ENCODE measurements around the gene C1orf35.
A peak's percentile ranks its signal among the peaks of the same experiment; 100 is the strongest.

The C1orf35 gene

DNA sequence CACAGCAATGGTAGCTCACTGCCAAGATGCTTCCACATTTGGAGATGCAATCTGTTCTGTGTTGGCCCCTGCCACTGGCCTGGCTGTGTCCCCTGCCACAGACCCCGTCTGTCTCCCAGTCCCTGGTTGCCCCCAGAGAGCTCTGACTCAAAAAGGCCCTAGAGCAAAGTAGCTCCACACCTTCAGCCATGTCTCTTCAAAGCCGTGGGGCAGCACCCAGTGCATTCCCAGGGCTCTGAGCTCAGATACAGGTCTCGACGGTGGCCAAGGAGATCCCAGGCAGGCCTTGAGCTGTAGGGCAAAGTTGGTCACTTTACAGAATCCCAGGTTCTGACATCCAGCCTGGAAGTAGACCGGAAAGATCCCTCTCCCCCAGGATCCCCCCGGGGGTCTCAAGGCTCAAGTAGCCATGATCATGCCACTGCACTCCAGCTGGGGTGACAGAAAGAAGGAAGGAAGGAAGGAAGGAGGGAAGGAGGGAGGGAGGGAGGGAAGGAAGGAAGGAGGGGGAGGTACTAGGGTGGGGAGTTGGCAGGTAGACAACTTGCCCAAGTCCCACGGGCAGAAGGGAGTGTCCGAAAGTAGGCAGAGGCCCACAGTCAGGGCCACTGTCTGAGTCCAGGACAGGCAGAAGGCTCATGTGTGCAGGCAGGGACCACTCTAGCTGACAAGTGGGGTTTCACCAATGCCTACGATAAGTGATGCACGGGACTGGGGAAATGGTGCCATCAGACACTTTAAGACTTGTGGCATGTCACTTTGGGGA, 25.4 kb downstream of the C1orf35 start:
- DNase-seq: peak in 1 of 2 experiments; percentile 14

DNA sequence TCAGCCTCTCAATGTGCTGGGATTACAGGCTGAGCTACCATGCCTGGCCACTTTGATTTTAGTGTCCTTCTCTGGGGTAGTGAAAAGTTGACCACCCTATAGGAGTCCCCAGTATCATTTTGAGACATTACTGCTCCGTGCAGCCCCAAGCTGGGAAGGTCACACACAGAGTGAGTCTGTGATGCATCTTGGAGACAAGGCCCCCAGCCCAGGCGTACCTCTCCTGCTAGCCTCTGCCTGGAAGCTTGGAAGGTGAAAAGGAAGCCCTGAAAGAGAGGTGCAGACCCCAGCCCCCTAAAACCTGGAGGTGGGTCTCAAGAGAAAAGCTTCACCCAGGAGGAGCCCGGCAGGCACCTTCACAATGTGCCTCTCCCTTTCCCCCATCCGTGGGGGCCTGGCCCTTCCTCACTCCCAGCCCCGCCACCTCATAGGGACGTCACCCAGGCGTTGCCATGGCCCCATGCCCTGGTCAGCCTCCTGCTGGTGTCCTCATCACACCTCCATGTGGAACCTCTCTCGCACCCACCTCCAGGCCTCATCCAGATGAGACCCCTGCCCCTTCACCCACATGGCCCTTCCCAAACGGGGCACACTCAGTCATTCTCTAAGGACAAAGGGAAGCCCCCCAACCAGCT, 26.2 kb downstream of the C1orf35 start:
- DNase-seq: peak in 1 of 2 experiments; percentile 9

DNA sequence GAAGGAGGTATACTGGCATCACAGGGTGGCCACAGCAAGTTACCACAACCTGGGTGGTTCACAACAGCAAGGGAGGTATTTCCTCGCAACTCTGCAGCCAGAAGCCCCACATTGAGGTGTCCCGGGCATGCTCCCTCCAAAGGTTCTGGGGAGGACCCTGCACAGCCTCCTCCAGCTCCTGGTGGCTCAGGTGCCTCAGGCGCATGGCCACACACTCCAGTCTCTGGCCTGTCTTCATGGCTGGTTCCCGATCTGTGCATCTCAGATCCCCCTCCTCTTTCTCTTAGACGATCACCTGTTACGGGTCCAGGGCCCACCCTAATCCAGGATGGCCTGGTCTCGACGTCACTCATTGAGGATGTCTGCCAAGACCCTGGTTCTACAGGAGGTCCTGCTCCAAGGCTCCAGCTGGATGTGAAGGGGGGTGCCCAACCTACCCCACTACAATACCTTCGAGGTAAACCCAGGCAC, 27.3 kb downstream of the C1orf35 start:
- peak in 1 of 2 experiments; percentile 14 for DNase-seq

DNA sequence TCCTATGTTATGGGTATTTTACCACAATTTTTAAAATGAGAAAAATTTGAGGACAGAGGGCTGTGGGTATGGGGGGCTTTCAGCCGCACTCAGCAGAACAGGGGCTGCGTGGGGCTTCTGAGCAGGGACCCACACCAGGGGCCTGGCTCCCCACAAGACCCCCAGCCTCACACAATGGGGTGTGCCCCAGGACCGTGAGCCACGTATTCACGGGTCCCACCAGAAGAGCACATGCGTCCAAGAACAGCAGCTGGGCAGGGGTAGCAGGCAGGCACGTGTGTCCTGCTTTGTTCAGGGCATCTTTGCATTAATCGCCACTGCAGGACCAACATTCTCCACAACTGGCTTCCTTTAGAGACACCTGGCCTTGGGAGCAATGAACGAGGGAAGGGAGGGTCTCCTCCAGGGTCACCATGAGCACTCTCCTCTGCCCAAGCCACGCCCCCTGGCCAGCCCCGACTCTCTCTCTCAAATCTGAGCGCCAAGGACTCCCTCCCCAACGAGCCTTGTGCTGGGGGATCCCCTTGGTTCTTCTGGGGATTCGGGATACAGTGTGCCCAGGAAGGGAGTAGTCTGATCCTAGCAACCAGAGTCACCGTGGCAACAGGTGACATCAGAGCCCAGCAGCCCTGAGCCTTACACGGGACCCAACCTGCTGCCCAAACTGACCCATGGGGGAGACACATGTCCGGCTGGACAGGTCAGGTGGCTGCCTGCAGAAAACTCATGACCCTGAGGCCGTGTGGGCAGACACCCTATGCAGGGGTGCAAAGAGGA, 28.0 kb downstream of the C1orf35 start:
- peak in 1 of 2 experiments; percentile 12 for DNase-seq

DNA sequence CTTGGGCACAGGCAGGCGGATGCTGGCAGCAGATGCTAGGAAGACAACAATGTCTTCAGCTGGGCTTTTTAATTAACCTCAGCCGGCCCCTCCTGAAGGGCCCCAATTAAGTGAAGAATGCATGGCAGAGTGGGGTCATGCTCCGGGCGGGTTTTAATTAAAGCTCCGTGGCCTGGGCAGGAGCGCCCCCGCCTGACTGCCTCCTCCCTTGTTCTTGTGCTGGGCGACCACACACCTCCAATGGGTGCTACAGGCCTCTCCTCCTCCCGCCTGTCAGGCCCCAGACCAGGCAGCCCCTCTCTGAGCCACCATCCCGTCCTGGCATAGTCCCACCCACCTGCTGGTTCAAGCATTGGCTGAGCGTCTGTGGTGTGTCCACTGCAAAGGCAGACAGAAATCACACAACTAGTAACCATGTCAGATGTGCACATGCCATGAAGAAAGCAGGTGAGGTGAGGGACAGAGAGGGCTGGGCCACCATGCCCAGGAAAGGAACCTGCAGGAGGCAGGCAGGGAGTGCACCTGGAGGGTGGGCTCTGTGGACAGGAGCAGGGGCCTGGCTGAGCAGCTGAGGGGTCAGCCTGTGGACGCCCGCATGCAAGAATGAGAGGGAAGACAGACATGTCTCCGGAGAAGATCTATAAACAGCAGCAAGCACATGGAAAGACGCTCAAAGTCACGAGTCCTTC, 29.1 kb downstream of the C1orf35 start:
- peak in 1 of 2 experiments; percentile 31 for DNase-seq

DNA sequence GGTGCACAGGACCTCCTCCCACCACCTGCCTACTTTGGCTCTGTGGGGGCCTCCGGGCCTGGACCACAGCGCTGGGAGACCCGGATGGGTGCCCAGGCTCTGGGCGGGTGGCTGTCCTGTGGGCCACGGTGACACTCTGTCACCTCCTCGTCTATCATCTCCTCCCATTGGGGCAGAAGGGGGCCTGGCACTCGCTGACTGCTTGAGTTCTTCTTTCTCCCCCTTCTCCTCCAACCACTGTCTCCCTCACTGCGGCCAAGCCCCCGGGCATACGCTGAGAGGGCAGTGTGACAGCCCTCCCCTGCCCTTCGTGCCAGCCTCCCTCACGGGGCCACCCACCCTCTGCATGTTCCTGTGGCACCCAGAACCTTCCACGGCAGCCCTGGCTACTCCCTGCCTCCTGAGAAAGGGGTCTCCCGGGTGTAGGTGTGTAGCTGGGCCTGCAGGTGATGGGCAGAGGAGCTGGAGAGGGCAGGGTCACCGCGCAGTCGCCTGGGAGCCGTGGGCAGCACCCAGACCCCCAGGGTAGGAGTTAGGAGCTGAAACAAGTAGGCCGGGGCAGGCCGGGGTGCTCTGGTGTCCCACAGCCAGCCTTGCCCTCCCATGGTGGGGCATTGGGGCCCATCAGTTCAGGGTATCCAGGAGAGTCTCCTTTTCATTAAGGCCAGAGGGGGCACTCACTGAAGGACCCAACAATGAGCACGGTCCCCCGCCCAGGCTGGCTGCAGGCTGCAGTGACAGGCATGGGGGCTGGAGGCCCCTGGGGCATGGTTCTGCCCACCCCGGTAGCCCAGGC, 29.9 kb downstream of the C1orf35 start:
- DNase-seq: no peak

DNA sequence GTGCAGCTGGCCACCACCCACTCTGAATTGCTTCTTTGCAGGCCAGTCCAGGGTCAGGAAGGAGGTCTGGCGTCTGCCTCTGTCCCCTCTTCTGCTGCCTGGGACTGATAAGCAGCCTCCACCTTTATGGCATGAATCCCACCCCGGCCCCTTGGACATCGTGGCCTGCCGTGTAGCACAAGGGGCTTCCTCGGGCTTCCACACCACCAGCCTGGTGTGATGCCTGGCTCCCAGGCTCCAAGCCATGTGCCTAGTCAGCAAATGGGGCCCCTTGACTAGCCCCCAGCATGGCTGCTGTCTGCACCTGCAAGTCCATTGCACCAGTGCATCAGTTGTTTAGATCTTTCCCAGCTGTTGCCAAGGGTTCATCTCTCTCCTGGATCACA, 30.5 kb downstream of the C1orf35 start:
- DNase-seq: no peak

DNA sequence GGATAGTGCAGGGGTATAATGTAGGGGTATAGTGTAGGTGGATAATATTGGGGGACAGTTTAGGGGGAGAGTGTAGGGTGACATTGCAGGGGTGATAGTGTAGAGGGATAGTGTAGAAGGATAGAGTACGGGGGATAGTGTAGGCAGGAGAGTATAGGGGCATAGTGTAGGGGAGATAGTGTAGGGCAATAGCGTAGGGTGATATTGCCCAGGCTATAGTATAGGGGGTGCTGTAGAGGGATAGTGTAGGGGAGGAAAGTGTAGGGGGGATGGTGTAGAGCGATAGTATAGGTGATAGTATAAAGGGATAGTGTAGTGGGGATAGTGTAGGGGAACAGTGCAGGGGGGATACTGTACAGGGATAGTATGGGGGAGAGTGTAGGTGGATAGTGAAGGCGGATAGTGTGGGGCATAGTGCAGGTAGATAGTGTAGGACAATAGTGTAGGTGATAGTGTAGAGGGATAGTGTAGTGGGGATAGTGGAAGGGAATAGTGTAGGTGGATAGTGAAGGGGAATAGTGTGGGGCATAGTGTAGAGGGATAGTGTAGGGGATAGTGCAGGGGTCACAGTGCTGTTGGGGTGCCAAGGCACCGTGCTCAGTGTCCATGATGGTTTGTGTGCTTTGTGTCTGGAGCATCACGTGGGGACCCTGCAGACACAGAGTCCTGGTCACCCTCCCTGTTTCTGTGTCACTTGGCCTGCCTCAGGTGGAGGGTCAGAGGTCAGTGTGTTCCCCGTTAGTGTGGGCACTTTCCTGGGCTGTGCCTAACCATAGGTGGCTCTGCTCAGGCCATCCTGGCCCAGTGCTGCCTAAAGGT, 31.1 kb downstream of the C1orf35 start:
- DNase-seq: no peak

DNA sequence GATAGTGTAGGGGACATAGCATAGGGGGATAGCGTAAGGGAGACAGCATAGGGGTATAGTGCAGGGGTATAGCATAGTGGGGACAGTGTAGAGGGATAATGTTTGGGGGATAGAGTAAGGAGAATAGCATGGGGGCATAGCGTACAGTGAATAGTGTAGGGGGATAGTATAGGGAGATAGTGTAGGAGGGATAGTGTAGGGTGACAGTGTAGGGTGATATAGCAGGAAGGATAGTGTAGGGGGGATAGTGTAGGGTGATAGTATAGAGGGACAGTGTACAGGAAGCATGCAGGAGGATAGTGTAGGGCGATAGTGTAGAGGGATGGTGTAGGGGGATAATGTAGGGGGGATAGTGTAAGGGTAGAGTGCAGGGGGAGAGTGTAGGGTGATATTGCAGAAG, 32.3 kb downstream of the C1orf35 start:
- no peak for DNase-seq

DNA sequence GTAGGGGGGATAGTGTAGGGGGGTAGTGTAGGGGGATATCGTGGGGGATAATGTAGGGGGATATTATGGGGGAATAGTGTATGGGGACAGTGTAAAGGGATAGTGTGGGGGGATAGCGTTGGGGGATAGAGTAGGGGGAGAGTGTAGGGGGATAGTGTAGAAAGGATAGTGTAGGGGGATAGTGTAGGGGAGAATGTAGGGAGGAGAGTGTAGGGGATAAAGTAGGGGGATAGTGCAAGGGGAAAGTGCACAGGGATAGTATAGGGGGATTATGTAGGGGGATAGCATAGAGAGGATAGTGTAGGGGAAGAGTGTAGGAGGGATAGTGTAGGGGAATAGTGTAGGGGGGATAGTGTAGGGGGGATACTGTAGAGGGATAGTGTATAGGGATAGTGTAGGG, 33.0 kb downstream of the C1orf35 start:
- no peak for DNase-seq

DNA sequence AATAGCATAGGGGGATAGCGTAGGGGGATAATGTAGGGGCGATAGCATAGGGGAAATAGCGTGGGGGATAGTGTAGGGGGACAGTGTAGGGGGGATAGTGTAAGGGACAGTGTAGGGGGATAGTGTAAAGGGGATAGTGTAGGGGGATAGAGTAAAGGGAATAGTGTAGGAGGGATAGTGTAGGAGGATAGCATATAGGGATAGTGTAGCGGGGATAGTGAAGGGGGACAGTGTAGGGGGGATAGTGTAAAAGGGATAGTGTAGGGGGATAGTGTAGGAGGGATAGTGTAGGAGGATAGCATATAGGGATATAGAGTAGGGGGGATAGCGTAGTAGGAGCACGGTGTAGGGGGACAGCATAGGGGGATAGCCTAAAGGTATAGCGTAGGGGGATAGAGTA, 34.8 kb downstream of the C1orf35 start:
- no peak for DNase-seq

DNA sequence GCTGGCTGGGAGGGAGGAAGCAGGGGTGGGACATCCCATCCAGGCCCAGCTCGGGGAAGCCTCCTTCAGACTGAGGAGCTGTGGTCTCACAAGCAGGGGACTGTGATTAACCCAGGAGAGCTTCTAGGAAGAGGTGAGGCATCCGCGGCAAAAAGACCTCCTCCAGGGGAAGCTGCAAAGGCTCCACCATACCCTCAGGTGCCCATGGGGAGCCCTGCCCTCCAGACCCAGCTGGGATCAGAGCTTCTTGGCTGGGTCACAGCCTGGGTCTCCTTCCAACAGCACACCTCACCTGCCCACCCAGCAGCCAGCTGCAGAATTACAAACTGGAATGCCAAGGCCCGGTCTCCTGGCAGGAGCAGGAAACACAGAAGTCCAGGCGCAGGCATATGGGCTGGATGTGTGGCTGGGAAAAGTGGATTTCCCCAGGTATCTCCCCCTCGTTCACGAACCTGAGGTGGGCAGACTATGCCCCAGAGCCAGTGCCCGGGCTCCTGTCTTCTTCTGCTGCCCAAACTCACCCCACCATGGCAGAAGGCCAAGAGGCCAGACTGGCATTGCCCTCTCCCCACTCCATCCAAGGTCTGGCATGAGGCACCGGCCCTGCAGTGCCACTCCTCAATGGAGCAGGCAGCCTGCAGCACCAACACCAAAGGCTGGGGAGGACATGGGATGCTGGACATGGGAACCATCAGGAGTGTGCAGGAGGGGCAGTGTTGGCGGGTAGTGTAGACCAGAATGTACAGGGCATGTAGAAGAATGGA, 36.1 kb downstream of the C1orf35 start:
- DNase-seq: peak in 1 of 2 experiments; percentile 11

DNA sequence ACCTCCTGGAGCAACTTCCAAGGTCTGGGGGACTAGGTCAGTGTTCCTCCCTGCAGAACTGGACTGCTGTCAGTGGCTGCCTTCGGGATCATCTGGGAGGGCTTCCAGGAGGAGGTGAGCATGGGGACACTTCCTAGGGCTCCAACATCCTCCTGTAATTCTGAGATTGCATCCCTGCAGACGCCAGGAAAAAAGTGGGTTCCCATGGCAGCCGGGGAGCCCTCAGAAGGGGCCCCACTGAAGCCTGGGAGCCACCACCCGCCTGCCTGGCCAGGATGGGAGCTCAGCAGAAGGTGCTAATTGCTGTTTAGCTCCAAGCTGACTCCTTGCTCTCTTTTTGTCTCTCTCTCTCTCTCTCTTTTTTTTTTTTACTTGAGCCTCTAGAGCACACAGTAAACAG, 36.7 kb downstream of the C1orf35 start:
- DNase-seq: no peak

DNA sequence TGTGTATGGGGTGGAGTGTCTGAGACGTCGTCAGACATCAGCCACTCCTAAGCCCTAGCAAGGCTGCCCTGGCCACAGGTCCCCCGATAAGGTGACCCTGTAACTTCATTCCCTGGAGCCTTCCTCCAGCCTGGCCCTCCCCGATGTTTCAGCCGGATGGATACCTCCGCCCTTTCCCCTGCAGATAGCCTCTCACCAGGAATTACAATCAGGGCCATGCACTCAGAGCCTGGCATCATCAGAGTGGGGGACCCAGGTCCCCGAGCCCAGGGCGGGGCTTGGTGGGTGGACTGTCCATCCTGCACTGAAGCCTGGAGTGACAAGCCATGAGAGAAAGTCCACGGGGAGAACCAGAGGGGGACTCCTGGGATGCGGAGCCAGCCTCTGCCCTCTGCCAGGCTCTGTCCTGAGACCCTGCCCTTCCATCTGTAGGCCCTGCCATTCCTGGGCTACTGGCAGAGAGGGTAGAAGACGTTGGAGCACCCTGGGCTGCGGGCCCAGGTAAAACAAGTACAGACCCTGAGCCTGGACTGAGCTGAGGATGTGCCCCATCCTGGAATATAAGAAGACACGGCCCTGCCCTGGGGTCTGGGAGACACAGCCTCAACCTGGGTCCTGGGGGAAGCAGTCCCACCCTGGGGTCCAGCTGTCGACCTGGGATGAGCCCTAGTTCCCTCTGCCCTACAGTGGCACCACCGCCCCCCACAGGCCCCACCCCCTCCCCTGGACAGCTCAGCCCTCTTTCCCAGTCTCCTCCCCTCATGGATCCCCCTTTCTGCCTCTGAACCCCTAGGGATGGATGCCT, 37.4 kb downstream of the C1orf35 start:
- DNase-seq: no peak

DNA sequence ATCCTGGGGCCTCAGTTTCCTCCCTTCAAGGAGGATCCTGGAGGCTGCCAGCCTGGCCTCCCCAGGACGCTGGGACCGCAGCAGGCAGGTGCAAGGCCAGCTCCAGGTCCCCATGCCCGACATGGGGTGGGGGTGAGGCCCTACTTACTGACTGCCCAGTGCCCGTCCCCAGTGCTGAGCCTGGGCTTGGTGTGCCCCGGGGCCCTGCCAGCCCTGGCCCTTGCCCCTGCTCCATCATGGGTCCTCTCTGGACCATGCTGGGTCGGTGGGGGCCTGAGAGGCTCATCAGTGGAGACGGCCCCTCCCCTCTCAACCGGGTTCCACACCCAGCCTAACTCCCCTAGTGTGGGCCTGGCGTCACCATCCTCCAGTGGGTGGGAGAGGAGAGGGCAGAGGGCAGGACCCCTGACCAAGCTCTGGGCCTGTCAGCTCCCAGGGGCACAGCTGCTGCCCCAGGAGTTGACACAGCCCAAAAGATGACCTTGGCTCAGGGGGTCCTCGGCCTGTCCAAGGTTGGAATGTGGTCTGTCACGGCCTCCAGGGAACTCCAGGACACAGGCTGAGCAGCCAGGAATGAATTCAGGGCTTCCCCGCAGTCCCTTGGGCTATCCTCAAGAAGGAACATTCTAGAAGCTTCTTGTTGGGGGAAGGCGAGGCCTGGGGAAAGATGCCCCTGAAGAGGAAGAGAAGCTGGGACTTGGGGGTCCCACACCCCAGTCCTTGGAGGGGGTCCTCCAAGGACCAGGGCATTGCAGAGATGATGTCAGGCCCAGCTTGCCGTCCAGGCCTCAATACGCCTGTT, 38.2 kb downstream of the C1orf35 start:
- DNase-seq: peak in 1 of 2 experiments; percentile 10

DNA sequence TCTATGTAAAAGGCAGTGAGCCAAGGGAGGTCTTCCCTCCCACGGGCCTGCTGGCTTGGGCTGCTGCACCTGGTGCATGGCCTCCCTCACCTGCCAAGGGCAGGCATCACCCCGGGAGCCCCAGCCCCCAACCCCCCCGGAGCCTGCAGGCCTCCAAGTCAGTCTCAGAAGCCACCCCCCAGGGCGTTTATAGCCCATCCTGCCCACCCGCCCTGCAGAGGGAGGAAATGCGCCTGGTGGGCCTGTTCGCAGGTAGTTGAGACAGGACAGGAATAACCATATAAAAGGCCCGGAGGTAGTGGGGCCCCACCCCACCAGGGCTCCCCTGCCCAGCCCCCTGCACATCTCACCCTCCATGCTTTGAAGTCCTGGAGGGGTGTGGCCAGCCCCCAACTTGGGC, 38.8 kb downstream of the C1orf35 start:
- no peak for DNase-seq

DNA sequence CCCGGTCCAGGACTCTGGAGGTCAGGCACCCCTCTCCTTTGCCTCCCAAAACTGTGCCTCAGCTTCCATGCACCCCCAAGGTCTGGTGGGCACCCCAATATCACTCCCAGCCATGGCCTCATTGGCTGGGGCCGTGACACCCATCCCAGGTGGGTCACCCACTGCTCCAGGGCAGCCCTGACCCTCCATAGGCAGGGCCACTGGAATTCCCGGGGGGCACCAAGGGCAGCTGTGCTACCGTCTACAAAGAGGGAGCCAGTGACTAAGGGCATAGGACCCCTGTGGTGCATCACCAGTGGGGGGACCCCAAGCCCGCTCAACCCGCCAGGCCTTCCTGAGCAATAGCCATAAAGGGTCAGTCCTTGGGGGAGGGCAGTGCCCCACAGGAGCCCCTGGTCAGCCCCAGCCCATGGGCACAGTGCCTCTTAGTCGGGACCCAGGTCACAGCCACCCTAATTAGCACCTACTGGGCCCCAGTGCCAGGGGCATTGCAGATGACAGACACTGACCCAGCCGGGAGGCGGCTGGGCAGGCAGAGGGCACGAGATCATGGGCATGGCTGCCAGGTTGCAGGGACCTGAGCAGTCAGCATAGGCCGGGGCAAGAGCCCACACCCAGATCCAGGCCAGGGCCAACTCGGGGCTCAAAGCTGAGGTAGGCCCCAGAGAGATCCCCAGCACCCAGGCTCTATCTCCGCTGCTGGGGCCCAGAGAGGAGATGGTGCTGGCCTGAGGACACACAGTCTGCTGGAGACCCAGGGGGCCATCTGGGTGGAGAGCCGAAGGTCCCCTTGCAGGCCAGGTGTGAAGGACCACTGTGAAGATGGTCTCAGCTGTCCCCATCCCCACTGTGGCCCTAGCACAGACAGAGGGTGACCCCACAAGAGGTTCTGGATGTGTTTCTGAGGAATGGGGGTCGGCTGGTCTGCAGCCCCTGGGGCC, 39.6 kb downstream of the C1orf35 start:
- DNase-seq: no peak

DNA sequence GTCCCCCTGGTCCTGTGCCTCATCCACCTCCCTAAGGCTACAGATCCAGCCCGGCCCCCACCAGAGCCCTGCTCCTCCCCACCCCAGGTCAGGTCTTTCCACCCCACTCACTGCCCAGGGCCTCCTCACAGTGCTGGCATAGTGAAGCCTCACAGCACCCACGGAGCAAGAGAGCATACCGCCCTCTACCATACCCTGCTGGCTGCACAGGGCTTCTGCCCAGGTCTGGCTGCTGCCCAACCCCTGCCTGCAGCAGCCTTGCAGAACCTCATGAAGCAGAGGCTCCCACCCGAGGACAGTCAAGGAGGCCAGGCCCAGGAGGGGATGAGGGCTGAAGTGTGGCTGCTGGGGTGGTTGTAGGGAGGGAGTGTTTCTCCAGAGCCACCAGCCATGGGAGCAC, 40.3 kb downstream of the C1orf35 start:
- DNase-seq: no peak
